ENCODE results near the gene DMRTA2. TPM values are rescaled to one million over a fixed set of nuclear protein-coding genes. Genes with fewer than 3 reads are reported as not detected.

Gene DMRTA2
- total RNA-seq, 2 experiments from 2014 or later: not detected

GRCh38 chr1:50430010-50430405, 6.8 kb upstream of the DMRTA2 start:
- Mint-ChIP-seq H3K27me3 (ENCODE audit: low read depth) (peaks cover 72% of the 10 kb centered on the region), H3K9me3 (ENCODE audit: insufficient read depth) (no peaks in the 10 kb centered on the region), H3K27ac (no peak overlapping the region), H3K4me1 (ENCODE audit: low read depth) (peaks cover 30% of the 10 kb centered on the region), H3K4me3 (no peak overlapping the region), H3K36me3 (ENCODE audit: low read depth) (peaks cover 6% of the 10 kb centered on the region)
- DNase-seq: no peak
- no peak for ATAC-seq
- CTCF ChIA-PET: interaction anchor here (0.6 kb wide), 1 partner anchor 301 kb away, joined by 4 read pairs; no protein-coding TSS in a partner anchor
- POLR2A ChIA-PET: no interaction called here

GRCh38 chr1:50427818-50428779, 4.9 kb upstream of the DMRTA2 start:
- CTCF ChIA-PET: no interaction called here
- DNase-seq (no peak), ATAC-seq (no peak)
- POLR2A ChIA-PET: no interaction called here
- Mint-ChIP-seq H3K4me3 (no peak overlapping the region), H3K36me3 (ENCODE audit: low read depth) (peaks cover 13% of the 10 kb centered on the region), H3K27me3 (ENCODE audit: low read depth) (peaks cover 84% of the 10 kb centered on the region), H3K27ac (peak overlapping the region; percentile 35), H3K4me1 (ENCODE audit: low read depth) (peaks cover 47% of the 10 kb centered on the region), H3K9me3 (ENCODE audit: insufficient read depth) (no peaks in the 10 kb centered on the region)

- ATAC-seq: no peak
- H3K9me3 Mint-ChIP-seq (ENCODE audit: insufficient read depth): no peaks in the 10 kb centered on the region
- peak overlapping the region; percentile 55 for H3K27ac Mint-ChIP-seq
- no peak for DNase-seq
- POLR2A ChIA-PET: no interaction called here
- H3K27me3 Mint-ChIP-seq (ENCODE audit: low read depth): peaks cover 86% of the 10 kb centered on the region
- peaks cover 54% of the 10 kb centered on the region for H3K4me1 Mint-ChIP-seq (ENCODE audit: low read depth)
- CTCF ChIA-PET: interaction anchor here (0.7 kb wide), 1 partner anchor 45 kb away, joined by 3 read pairs; no protein-coding TSS in a partner anchor
- H3K4me3 Mint-ChIP-seq: peak overlapping the region; percentile 46
- H3K36me3 Mint-ChIP-seq (ENCODE audit: low read depth): peaks cover 15% of the 10 kb centered on the region
Measured at GRCh38 chr1:50427086-50427817, 4.0 kb upstream of the DMRTA2 start.

- ChIA-PET POLR2A (no interaction called here), CTCF (no interaction called here)
- DNase-seq: no peak
- Mint-ChIP-seq H3K36me3 (ENCODE audit: low read depth) (peaks cover 20% of the 10 kb centered on the region), H3K4me1 (ENCODE audit: low read depth) (peaks cover 59% of the 10 kb centered on the region), H3K27ac (no peak overlapping the region), H3K27me3 (ENCODE audit: low read depth) (peaks cover 89% of the 10 kb centered on the region), H3K4me3 (no peak overlapping the region), H3K9me3 (ENCODE audit: insufficient read depth) (no peaks in the 10 kb centered on the region)
- ATAC-seq: no peak
Measured at GRCh38 chr1:50426702-50427085, 3.5 kb upstream of the DMRTA2 start.

- DNase-seq: no peak
- Mint-ChIP-seq H3K36me3 (ENCODE audit: low read depth) (peaks cover 22% of the 10 kb centered on the region), H3K4me1 (ENCODE audit: low read depth) (peaks cover 59% of the 10 kb centered on the region), H3K9me3 (ENCODE audit: insufficient read depth) (no peaks in the 10 kb centered on the region), H3K27me3 (ENCODE audit: low read depth) (peaks cover 88% of the 10 kb centered on the region), H3K27ac (no peak overlapping the region), H3K4me3 (no peak overlapping the region)
- ChIA-PET POLR2A (no interaction called here), CTCF (no interaction called here)
- ATAC-seq: no peak
Measured at GRCh38 chr1:50426108-50426700, 3.0 kb upstream of the DMRTA2 start.

GRCh38 chr1:50425376-50426107, 2.3 kb upstream of the DMRTA2 start:
- CTCF ChIA-PET: no interaction called here
- Mint-ChIP-seq H3K27ac (no peak overlapping the region), H3K4me1 (ENCODE audit: low read depth) (peaks cover 59% of the 10 kb centered on the region), H3K9me3 (ENCODE audit: insufficient read depth) (no peaks in the 10 kb centered on the region), H3K36me3 (ENCODE audit: low read depth) (peaks cover 22% of the 10 kb centered on the region), H3K27me3 (ENCODE audit: low read depth) (peaks cover 85% of the 10 kb centered on the region), H3K4me3 (peak overlapping the region; percentile 79)
- ATAC-seq (no peak), DNase-seq (no peak)
- POLR2A ChIA-PET: no interaction called here

- H3K4me1 Mint-ChIP-seq (ENCODE audit: low read depth): peaks cover 60% of the 10 kb centered on the region
- no peaks in the 10 kb centered on the region for H3K9me3 Mint-ChIP-seq (ENCODE audit: insufficient read depth)
- ChIA-PET CTCF (interaction anchor here (1.3 to 1.6 kb wide), 2 partner anchors 9 to 180 kb away, joined by 3 to 6 read pairs; no protein-coding TSS in a partner anchor), POLR2A (no interaction called here)
- peaks cover 25% of the 10 kb centered on the region for H3K36me3 Mint-ChIP-seq (ENCODE audit: low read depth)
- H3K27ac Mint-ChIP-seq: peak overlapping the region; percentile 26
- no peak for ATAC-seq
- H3K4me3 Mint-ChIP-seq: peak overlapping the region; percentile 79
- H3K27me3 Mint-ChIP-seq (ENCODE audit: low read depth): peaks cover 85% of the 10 kb centered on the region
- DNase-seq: no peak
Measured at GRCh38 chr1:50424884-50425375, 1.7 kb upstream of the DMRTA2 start.

GRCh38 chr1:50424045-50424883, 1.0 kb upstream of the DMRTA2 start:
- POLR2A ChIA-PET: no interaction called here
- CTCF ChIA-PET: interaction anchor here (1.3 to 1.6 kb wide), 2 partner anchors 10 to 180 kb away, joined by 3 to 6 read pairs; no protein-coding TSS in a partner anchor
- peak overlapping the region; percentile 26 for H3K27ac Mint-ChIP-seq
- H3K36me3 Mint-ChIP-seq (ENCODE audit: low read depth): peaks cover 28% of the 10 kb centered on the region
- H3K4me1 Mint-ChIP-seq (ENCODE audit: low read depth): peaks cover 62% of the 10 kb centered on the region
- H3K9me3 Mint-ChIP-seq (ENCODE audit: insufficient read depth): no peaks in the 10 kb centered on the region
- DNase-seq (peak; percentile 54), ATAC-seq (no peak)
- peak overlapping the region; percentile 79 for H3K4me3 Mint-ChIP-seq
- H3K27me3 Mint-ChIP-seq (ENCODE audit: low read depth): peaks cover 86% of the 10 kb centered on the region

GRCh38 chr1:50423670-50424000, 392 bp upstream of the DMRTA2 start:
- Mint-ChIP-seq H3K27me3 (ENCODE audit: low read depth) (peaks cover 81% of the 10 kb centered on the region), H3K9me3 (ENCODE audit: insufficient read depth) (no peaks in the 10 kb centered on the region), H3K27ac (peak overlapping the region; percentile 39), H3K4me3 (peak overlapping the region; percentile 79), H3K36me3 (ENCODE audit: low read depth) (peaks cover 28% of the 10 kb centered on the region), H3K4me1 (ENCODE audit: low read depth) (peaks cover 62% of the 10 kb centered on the region)
- ChIA-PET POLR2A (no interaction called here), CTCF (interaction anchor here (1.6 kb wide), 1 partner anchor 10 kb away, joined by 6 read pairs; no protein-coding TSS in a partner anchor)
- peak; percentile 49 for DNase-seq
- ATAC-seq: no peak

GRCh38 chr1:50422675-50422945, 633 bp downstream of the DMRTA2 start:
- DNase-seq (no peak), ATAC-seq (no peak)
- Mint-ChIP-seq H3K9me3 (ENCODE audit: insufficient read depth) (no peaks in the 10 kb centered on the region), H3K27me3 (ENCODE audit: low read depth) (peaks cover 82% of the 10 kb centered on the region), H3K27ac (no peak overlapping the region), H3K4me1 (ENCODE audit: low read depth) (peaks cover 59% of the 10 kb centered on the region), H3K36me3 (ENCODE audit: low read depth) (peaks cover 25% of the 10 kb centered on the region), H3K4me3 (peak overlapping the region; percentile 79)
- CTCF ChIA-PET: interaction anchor here (1.0 to 1.2 kb wide), 2 partner anchors 275 to 283 kb away, joined by 3 read pairs; no protein-coding TSS in a partner anchor
- POLR2A ChIA-PET: no interaction called here
